Kidney capillary endothelial cell (primary cell): ENCODE measurements around the gene NPM3.
"Not testable (repeated sequence)": the region's sequence is repeated elsewhere in the genome, so short reads cannot be mapped to it uniquely, and the experiment has no call there.

Experiments used
- DNase-seq: peaks from one replicate; pipeline ENCODE4 v3.0.0-alpha.2; 2018; ENCODE audit warnings: low spot score

NPM3 gene

DNA sequence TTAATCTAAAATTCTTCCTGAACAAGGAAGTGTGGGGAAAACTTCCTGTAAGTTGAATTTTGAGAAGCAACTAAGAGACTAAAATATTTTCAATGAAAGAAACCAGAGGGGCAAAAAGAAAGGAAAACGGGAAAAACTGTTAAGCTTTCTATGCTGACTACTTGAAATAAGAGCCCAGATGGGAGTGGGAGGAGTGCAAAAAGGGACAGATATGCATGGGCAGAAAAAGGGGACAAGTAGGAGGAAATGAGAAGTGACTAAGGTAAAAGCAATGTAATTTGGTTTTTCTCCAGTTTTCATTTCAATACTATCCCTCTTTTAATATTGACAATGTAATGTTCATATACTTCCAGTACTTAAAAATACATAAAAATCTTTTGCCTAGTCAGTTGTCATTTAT lies 23.9 kb upstream of the NPM3 start:
- no peak for DNase-seq

- no peak for DNase-seq
Measured at GRCh38 chr10:101803511-101803910, 20.3 kb upstream of the NPM3 start.

- no peak for DNase-seq
Measured at GRCh38 chr10:101797403-101798059, 14.3 kb upstream of the NPM3 start.

- DNase-seq, result no peak
Measured at GRCh38 chr10:101793526-101793925, 10.3 kb upstream of the NPM3 start.

DNA sequence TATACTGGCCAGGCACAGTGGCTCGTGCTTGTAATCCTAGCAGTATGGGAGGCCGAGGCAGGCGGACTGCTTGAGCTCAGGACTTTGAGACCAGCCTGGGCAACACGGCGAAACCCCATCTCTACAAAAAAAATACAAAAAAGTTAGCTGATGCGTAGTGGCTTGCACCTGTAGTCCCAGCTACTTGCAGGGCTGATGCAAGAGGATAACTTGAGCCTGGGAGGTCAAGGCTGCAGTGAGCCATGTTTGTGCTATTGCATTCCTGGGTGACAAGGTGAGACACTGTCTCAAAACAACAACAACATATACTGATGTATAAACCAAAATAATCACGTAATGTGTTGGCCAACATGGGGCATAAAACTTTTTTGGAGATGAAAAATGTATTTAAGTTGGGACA lies 6.4 kb upstream of the NPM3 start:
- no peak for DNase-seq

DNA sequence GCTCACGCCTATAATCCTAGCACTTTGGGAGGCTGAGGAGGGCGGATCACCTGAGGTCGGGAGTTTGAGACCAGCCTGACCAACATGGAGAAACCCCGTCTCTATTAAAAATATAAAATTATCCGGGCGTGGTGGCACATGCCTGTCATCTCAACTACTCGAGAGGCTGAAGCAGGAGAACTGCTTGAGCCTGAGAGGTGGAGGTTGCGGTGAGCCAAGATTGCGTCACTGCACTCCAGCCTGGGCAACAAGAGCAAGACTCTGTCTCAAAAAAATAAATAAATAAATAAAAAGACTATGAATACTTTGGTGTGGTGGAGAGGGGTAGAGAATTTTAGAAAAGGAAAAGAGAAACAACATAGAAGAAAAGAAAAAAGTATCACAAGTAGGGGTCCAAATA lies 6.0 kb upstream of the NPM3 start:
- not testable (repeated sequence) for DNase-seq

- DNase-seq, result no peak
Measured at GRCh38 chr10:101785801-101786200, 2.6 kb upstream of the NPM3 start.

DNA sequence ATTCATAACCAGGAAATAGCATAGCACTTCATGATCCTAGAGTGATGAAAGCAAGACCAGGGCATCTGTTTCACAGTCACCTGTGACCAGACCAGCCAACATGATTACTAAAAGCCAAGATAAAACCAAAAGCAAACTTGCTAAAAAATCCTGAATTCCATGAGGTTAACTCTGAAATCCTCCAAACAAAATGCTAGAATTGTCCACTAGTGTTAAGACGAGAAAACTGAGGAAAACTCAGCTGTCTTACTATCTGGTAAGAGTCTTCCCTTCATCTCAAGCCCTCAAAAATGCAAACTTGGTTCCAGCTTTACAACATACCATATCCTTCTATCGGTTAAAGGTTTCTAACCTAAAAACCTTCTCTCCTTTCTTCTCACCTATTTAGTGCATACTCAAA lies 1.3 kb upstream of the NPM3 start:
- no peak for DNase-seq

- DNase-seq, result no peak
Measured at GRCh38 chr10:101783736-101784118, 481 bp upstream of the NPM3 start.

DNA sequence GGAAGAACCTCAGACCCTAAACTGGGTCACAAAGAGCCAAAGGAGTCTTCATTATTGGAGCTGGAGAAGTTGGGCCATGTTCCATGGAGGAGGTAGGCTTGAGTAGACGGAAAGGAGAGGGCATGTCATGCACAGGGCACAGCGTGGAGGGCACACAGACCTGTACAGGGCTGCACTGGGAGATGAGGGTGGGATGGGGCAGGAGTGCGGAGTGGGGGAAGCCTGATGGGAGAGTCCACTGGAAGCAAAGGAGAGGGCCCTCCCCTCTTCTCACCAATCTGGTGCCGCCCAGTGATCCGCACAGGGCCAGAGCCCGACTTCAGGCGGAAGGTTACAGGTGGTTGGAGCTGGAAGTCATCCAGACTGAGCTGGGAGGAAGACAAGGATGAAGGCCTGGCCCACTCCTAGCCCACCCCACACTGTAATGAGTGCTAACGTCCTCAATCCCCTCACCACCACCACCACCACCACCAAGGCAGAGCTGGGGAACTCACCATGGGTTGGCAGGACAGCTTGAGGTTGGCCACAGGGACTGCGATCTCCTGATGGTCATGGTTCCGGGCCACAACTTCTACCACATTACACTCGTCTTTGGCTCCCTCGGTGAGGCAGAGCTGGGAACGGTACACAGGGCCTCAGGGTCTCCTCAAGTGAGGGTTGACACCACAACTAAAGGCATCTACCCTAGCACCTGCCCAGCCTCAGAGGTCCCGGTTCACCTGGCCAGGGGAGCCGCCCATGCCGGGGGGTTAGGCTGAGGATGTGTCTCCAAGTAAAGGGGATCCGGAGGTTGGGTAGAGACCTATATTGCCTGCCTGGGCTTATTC lies 1.0 kb downstream of the NPM3 start:
- no peak for DNase-seq

DNA sequence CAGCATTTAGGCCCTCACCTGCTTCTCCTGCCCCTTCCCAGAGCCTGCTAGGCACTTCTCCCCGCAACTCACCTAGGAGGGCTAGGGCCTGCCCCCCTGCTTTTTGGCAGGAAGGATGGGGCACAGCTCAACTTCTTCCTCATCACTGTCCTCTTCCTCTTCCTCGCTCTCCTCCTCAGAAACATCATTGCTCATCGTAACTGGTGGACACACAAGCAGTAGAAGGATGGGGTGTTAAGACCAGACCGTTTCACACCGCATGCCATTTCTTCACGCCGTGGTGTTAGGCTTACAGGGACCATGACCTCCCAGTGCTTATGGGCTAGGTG lies 1.6 kb downstream of the NPM3 start:
- no peak for DNase-seq

DNA sequence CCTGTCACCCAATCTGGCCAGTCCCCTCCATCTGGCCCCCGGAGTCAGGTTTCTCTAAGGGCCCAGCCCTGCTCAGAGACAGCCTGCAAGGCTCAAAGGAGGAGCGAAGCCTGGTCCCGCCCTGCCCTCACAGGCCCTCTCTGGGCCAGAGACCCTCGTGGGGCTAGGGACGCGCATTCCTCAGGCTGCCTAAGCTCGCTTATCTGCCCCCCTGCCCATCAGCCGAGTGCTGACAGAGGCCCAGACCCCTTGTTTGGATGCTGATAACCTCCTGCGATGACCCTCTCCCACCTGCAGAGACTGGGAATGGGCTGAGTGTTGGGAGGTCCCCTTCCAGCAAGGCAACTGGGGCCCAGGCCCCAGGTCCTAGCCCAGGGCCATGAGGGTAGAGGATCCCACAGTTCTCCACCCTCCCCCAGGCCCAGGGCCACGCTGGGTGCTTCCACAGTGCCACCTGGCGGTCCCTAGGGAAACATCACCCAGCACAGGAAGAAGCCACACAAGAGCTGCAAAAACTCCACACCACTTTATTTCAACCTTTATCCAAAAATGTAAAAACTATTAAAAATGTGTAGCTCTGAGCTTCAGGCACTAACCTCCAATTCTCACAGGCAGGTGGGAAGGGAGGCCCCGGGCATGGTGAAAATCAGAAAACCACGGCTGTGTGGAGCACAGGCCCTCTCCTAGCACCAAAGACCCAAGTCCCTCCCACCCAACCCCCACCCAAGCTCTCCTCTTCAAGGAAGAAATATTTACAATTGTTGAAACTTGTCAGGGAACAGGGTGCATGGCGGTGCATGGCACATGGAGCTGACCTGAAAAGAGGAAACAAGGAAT lies 2.2 kb downstream of the NPM3 start:
- peak; percentile 50 for DNase-seq

DNA sequence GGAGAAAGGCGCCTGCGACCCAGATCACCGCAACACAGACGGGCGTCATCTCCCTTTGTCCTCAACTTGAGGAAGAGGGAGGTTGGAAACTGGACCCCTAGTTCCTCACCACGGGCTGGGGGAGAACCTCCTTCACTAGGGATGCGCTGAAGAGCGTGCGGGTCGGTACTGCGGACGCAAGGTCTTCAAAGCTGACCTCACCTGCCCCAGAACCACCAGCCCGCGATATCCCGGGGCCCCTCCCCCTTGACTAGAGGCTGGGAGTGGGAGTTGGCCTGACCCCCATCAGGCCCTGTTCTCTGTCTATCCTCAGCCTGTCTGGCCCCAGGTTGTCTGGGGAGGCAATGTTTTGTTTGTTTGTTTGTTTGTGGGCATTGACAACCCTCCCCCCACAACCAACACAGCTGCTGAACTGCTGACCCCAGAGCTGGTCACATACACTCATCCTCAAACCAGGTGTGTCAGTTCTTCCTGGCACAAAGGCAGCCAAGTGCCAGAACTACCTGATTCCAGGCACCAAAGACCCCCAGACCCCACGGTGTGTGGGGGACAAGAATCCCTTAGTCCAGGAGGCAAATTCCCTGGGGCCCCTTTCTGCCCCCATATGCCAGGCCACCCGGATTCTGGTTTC lies 2.9 kb downstream of the NPM3 start:
- DNase-seq, result no peak

- peak; percentile 68 for DNase-seq
Measured at GRCh38 chr10:101779544-101780186, 3.6 kb downstream of the NPM3 start.

DNA sequence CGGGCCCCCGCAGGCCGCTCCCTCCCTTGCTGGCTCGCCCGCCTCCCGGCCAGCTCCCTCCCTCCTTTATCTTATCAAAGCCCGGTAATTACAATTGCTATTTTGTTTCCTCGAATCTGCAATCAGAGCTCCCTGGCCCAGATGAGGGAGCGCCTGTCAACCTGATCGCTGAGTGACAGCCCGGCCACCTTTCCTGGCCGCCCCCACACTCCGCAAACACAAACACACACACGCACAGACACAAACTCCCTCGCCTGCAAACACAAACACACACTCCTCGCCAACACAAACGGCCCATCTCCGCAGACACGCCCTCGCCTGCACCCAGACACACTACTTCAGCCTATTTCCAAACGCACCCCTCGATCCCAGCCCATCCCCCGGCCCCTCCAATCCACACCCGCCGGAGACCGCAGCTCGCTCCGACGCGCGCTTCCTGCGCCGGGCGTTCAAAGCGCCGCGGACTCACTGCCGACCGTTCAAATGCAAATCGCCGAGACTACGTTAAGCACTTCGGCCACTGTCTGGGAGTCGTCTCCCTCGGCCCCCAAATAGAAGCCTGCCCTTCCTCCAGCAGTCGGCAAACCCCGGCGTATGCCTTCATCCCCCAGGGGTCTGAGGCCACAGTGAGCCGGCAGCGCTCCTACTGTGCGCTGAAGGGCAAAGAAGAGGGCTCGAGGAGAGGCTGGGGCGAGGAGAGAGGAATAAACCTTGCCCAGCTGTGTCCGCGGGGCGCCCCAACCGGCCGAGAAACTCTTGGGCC lies 4.3 kb downstream of the NPM3 start:
- peak; percentile 40 for DNase-seq

- DNase-seq, result no peak
Measured at GRCh38 chr10:101778151-101778780, 5.0 kb downstream of the NPM3 start.

- DNase-seq, result no peak
Measured at GRCh38 chr10:101777619-101778145, 5.6 kb downstream of the NPM3 start.

DNA sequence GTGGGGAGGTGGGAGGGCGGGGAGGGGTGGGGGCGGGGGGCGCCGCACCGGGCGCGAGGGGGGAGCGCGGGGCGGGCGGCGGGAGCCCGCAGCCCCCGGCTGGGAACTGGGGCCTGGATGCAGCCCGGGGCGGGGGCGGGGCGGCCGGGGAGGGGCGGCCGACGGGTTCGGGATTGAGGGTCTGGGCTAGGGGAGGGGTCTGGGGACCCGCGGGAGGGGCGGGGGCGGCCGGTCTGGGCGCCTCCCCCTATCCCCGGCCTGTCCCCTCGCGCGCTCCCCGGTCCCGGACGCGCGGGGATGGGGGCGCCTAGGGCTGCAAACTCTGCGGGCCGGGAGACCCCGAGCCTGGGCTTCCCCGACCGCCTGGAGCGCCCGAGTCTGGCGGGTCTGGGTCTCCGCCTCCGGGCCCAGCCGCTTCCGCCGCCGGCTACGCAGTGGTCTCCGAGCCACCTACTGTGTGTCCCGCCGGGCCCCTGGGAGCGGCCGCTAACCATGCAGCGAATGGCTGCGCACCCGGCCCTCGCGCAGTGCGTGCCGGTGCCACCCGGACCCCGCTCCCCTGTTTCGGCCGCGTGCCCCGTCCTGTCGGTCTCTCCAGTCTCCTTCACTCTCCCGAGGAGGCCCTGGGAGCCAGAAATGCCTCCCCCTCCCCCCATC lies 7.0 kb downstream of the NPM3 start:
- DNase-seq, result no peak

GRCh38 chr10:101775273-101776160 lies 7.7 kb downstream of the NPM3 start, which contains the start of gene FGF8:
Gene FGF8, minus strand, starts transcription at chr10:101776114. Its CDS starts 214 bp downstream, at chr10:101775900.
- DNase-seq, result no peak
